Gastroesophageal sphincter (tissue), 3 donors: ENCODE results near the gene DRC1.

Experiments
- CTCF ChIP-seq, 4 experiments: fragments of 200-600 bp in 2 of 4; fragments of 450-650 bp in 2 of 4; sonication (generic) in 1 of 4; IDR thresholded peaks; one replicate each; pipeline ENCODE4 v1.5.1; 2017 to 2019; ENCODE audit warnings: antibody characterized with exemption in 4 of 4, mild to moderate bottlenecking in 2 of 4, moderate library complexity in 2 of 4
- EP300 ChIP-seq: sonication (generic); formaldehyde crosslinking; IDR thresholded peaks from one replicate; pipeline ENCODE4 v1.6.1; 2017; ENCODE audit warnings: antibody characterized with exemption, mild to moderate bottlenecking
- POLR2A ChIP-seq, 2 donors: fragments of 450-650 bp; IDR thresholded peaks; one replicate each; pipeline ENCODE4 v1.6.1; 2017; ENCODE audit warnings: antibody characterized with exemption in 2 of 2, mild to moderate bottlenecking in 2 of 2, moderate library complexity in 1 of 2
- POLR2AphosphoS5 ChIP-seq: sonication (generic); formaldehyde crosslinking; IDR thresholded peaks from one replicate; pipeline ENCODE4 v1.6.1; 2017; ENCODE audit warnings: antibody characterized with exemption

- no peak for TF ChIP-seq CTCF (IDR thresholded peaks at IDR 0.05)
- no peak for TF ChIP-seq POLR2A (IDR thresholded peaks at IDR 0.05)
- no peak for TF ChIP-seq EP300
- no peak for TF ChIP-seq POLR2AphosphoS5
These were observed 53.4 kb downstream of the DRC1 start for GRCh38 chr2:26455037-26455669.
